Liver (tissue), 3 donors: Measurements from ENCODE around the gene GPR31.

ENCODE experiments used
- ATF3 ChIP-seq: IDR thresholded peaks from 2 replicates; pipeline ENCODE4 v1.6.1; 2016; ENCODE audit warnings: antibody characterized with exemption
- EGR1 ChIP-seq, 2 donors: IDR thresholded peaks; 2 replicates each; pipeline ENCODE4 v1.6.1; 2016 to 2018; ENCODE audit warnings: antibody characterized with exemption in 2 of 2, low read depth in 2 of 2
- GABPA ChIP-seq, 2 donors: IDR thresholded peaks in 1 of 2; conservative IDR thresholded peaks in 1 of 2; 2 replicates each; pipeline ENCODE4 v1.6.1; 2016; ENCODE audit warnings: antibody characterized with exemption in 2 of 2, mild to moderate bottlenecking in 1 of 2, moderate library complexity in 1 of 2
- JUND ChIP-seq, 2 donors: IDR thresholded peaks; 2 replicates each; pipeline ENCODE4 v1.6.1; 2016; ENCODE audit warnings: antibody characterized with exemption in 2 of 2
- RAD21 ChIP-seq, 2 donors: IDR thresholded peaks; 2 replicates each; pipeline ENCODE4 v1.6.1; 2016; ENCODE audit warnings: antibody characterized with exemption in 2 of 2, mild to moderate bottlenecking in 2 of 2
- REST ChIP-seq: IDR thresholded peaks from 2 replicates; pipeline ENCODE4 v1.6.1; 2016; ENCODE audit warnings: antibody characterized with exemption, mild to moderate bottlenecking
- TAF1 ChIP-seq: conservative IDR thresholded peaks from 2 replicates; pipeline ENCODE4 v1.6.1; 2016; ENCODE audit warnings: antibody characterized with exemption, mild to moderate bottlenecking
- YY1 ChIP-seq: IDR thresholded peaks from 2 replicates; pipeline ENCODE4 v1.6.1; 2016; ENCODE audit warnings: antibody characterized with exemption, mild to moderate bottlenecking
- TF ChIP-seq, protein P1 (sequence below): fragments of 150-350 bp; IDR thresholded peaks from 2 replicates; pipeline ENCODE4 v1.5.1; 2017; ENCODE audit warnings: improper control_type of control experiment, low read depth, low read length; ENCODE audit not compliant: missing input control
- TF ChIP-seq, protein P2 (sequence below): IDR thresholded peaks from 2 replicates; pipeline ENCODE4 v1.6.1; 2016; ENCODE audit warnings: antibody characterized with exemption
- TF ChIP-seq, protein P3 (sequence below): IDR thresholded peaks from 2 replicates; pipeline ENCODE4 v1.6.1; 2016; ENCODE audit warnings: antibody characterized with exemption
- donor health status: healthy.
- donor health status: healthy.

DNA sequence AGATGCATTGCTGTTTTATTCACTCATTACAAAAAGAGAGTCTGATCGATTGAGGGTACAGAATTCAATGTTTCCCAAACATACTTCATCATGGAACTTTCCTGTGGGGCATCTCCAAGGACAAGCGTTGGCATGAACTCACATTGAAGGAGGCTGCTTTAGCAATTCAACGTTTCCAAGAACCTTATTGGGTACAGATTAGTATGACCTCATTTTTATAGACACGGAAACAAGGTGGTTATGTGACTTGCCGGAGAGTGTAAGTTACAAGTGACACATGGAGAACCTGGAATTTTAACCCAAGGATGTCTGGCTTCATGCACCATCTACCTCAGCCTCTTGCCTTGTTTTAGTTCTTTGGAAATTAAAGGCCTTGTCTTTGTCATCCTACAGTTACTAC is 8.8 kb downstream of the GPR31 start:
- TF ChIP-seq, protein P1, sequence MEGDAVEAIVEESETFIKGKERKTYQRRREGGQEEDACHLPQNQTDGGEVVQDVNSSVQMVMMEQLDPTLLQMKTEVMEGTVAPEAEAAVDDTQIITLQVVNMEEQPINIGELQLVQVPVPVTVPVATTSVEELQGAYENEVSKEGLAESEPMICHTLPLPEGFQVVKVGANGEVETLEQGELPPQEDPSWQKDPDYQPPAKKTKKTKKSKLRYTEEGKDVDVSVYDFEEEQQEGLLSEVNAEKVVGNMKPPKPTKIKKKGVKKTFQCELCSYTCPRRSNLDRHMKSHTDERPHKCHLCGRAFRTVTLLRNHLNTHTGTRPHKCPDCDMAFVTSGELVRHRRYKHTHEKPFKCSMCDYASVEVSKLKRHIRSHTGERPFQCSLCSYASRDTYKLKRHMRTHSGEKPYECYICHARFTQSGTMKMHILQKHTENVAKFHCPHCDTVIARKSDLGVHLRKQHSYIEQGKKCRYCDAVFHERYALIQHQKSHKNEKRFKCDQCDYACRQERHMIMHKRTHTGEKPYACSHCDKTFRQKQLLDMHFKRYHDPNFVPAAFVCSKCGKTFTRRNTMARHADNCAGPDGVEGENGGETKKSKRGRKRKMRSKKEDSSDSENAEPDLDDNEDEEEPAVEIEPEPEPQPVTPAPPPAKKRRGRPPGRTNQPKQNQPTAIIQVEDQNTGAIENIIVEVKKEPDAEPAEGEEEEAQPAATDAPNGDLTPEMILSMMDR, result no peak
- TF ChIP-seq, protein P2, sequence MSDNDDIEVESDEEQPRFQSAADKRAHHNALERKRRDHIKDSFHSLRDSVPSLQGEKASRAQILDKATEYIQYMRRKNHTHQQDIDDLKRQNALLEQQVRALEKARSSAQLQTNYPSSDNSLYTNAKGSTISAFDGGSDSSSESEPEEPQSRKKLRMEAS, result no peak
- TF ChIP-seq REST, result no peak
- no peak for TF ChIP-seq JUND (IDR thresholded peaks at IDR 0.05)
- TF ChIP-seq EGR1 (IDR thresholded peaks at IDR 0.05; ENCODE audit: low read depth in 2 of 2), result no peak
- TF ChIP-seq RAD21 (IDR thresholded peaks at IDR 0.05), result no peak
- no peak for TF ChIP-seq TAF1
- no peak for TF ChIP-seq GABPA (IDR thresholded peaks at IDR 0.05 in 1 of 2, conservative IDR thresholded peaks at IDR 0.05 in 1 of 2)
- TF ChIP-seq YY1, result no peak
- TF ChIP-seq ATF3, result no peak
- TF ChIP-seq, protein P3, sequence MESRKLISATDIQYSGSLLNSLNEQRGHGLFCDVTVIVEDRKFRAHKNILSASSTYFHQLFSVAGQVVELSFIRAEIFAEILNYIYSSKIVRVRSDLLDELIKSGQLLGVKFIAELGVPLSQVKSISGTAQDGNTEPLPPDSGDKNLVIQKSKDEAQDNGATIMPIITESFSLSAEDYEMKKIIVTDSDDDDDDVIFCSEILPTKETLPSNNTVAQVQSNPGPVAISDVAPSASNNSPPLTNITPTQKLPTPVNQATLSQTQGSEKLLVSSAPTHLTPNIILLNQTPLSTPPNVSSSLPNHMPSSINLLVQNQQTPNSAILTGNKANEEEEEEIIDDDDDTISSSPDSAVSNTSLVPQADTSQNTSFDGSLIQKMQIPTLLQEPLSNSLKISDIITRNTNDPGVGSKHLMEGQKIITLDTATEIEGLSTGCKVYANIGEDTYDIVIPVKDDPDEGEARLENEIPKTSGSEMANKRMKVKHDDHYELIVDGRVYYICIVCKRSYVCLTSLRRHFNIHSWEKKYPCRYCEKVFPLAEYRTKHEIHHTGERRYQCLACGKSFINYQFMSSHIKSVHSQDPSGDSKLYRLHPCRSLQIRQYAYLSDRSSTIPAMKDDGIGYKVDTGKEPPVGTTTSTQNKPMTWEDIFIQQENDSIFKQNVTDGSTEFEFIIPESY, result no peak
